Hematopoietic multipotent progenitor cell treated with erythropoietin and hydrocortisone succinate and interleukin-3 and kit ligand, for 15 days (in vitro differentiated cells): Measurements from ENCODE around the gene FAM168B.
"Not testable (repeated sequence)": the region's sequence is repeated elsewhere in the genome, so short reads cannot be mapped to it uniquely, and the experiment has no call there.

Experiments
- DNase-seq: peaks from one replicate; pipeline ENCODE4 v3.0.0-alpha.2; 2015; ENCODE audit warnings: low spot score

The FAM168B gene, protein sequence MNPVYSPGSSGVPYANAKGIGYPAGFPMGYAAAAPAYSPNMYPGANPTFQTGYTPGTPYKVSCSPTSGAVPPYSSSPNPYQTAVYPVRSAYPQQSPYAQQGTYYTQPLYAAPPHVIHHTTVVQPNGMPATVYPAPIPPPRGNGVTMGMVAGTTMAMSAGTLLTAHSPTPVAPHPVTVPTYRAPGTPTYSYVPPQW

GRCh38 chr2:131093006-131093695 is at the start of gene FAM168B:
Gene FAM168B (minus strand): TSS chr2:131093460. CDS start chr2:131082646, 10,814 bp downstream.
- DNase-seq: peak; percentile 91

- no peak for DNase-seq
Measured at GRCh38 chr2:131142849-131143248, 49.6 kb upstream of the FAM168B start.

DNA sequence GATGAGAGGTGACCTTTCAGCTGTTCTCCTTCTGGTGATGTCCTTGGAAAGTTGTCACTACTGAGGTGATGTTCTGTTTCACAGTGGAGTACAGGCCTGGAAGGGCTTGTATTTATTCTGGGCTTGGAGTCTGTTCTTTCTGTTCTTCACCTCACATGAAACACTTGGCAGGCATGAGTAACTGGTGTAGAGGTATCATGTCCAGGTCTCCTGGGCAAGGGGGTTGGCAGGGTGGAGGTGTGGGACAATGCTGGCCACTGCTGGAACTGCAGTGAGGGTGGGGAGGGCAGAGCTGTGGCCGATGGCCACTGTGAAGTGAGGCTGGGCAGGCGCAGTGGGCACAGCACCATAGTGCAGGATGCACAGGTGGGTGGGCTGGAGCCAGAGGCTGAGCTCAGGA is 47.3 kb upstream of the FAM168B start:
- DNase-seq: no peak

DNA sequence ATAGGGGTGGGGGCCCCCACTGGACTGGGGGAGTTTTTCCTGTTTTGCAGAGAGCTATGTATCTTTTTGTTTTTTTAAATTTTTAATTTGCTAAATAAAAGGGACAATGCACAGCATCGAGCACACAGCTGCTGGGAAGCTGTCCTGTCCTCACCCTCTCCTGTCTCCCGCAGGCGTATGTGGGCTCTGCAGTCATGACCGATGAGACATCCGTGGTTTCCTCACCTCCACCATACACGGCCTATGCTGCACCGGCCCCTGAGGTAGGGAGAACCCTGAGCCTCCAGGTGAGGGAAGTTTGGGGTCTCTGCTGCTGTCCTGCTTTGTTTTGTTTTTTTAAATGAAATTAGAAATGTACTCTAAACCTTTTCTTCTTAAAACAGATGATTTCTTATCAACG is 39.5 kb upstream of the FAM168B start:
- DNase-seq: no peak

DNA sequence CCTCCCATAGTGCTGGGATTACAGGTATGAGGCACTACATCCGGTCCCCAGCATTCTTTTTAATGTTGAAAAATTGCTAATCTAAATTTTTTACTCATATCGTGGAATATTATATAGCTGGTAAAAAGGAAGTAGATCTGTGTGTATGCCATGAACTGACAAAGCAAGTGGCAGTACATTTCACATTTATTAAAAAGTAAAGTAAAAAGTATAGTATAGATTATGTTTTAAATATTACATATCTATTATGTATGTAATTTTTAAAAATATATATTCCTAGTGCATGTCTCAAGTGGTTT is 37.0 kb upstream of the FAM168B start:
- DNase-seq: no peak

DNA sequence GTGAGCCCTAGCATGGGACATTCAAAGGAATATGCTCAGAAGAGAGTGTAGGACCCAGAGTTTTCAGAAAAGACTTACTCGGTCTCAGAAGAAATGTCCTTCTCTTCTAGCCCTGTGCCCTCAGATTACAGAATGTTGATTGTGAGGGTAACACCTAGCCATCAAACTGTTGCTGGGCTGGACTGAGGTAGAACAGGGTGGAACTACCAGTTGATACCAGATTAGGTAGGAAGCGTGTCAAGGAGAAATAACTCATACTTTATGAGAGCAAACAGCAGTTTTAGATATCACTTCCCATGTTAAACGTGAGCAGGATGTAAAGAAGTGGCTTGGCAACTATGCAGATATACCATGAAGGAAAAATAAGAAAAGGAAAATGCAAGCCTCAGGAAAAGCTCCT is 34.7 kb upstream of the FAM168B start:
- no peak for DNase-seq

DNA sequence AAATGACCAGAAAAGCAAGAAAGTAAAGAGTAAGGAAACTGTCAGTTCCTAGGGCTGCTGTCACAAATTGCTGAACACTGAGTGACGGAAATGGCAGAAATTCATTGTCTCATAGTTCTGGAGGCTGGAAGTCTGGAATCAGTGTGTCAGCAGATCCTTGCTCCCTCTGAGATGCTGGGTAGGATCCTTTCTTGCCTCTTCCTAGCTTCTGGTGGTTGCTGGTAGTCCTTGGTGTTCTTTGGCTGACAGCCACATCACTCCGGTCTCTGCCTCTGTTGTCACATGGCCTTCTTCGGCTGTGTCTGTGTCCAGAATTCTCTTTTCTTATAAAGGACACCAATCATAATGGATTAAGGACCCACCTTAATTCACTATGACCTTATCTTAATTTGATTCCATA is 33.8 kb upstream of the FAM168B start:
- DNase-seq: no peak

DNA sequence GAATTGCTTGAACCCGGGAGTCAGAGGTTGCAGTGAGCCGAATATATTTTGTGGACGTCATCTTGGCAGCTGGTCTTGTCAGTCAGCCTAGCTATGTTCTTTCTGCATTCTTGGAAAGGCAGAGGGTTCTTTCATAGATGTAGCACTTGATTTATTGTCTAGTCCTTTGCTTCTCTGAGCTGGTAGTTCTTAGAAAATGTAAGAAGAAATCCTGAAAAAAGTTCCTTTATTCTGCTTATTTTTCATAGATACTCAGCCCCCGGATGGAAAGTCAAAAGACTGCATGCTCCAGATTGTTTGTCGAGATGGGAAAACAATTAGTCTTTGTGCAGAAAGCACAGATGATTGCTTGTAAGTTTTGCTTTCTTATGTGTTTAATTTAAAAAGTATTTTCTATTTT is 33.2 kb upstream of the FAM168B start:
- DNase-seq: no peak

DNA sequence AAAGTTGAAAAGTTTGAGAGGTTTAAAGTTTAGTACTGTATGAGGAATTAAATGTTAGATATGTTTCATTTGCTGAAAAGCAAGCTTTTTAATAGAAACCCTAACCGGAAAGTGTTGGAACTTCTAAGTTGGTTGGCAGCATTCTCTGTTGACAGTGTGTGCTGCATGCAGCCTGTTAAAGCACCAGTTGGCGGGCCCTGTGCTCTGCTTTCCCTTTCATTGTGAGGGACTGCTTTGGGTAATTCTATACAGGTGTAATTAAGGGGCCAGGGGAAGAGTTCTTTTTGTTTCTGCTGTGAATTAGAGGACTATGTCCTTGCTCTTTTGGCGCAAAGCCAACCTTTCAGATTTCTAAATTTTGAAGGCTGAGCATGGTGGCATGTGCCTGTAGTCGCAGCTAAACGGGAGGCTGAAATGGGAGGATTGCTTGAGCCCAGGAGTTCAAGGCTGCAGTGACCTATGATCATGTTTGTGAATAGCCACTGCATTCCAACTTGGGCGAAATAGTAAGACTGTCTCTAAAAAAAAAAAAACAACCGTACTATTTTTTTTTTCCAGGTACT is 32.0 kb upstream of the FAM168B start:
- no peak for DNase-seq

DNA sequence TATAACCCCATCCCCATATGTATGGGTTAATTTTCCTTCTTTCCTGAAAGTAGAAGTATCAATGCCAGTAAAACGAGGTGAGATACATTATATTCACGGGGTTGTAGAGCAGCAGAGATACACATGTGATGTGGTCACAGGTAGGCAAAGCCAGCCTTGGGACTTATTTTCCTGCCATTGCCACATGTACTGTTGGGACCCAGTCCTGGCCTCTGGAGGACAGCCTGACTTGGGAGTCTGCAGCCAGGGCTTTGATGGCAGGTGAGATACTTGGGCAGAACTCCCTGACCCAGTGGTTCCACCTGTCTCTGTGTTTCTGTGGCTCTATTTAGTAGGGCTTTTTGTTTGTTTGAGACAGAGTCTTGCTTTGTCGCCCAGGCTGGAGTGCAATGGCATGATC is 29.9 kb upstream of the FAM168B start:
- no peak for DNase-seq

GRCh38 chr2:131122496-131122895 is 29.2 kb upstream of the FAM168B start:
- no peak for DNase-seq

GRCh38 chr2:131121464-131121863 is 28.2 kb upstream of the FAM168B start:
- no peak for DNase-seq

- DNase-seq: no peak
Measured at GRCh38 chr2:131120815-131121317, 27.6 kb upstream of the FAM168B start.

DNA sequence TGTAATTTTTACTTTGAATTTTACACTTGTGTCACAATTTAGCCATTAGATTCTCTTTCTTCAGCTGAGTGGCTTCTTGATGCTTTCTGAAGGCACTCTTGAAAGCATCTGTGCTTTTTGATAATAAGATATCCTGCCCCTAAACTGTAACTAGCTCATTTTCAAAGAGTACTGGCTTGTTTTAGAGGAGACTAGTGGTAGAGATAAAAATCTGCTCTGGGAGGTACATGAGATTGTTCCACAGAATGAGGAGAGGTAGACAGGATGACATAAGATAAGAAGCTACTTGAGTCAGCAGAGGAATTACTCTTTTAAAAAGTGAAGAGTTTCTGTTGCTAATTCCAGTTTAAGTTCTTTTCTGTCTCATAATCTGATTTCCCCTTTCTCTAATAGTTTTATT is 22.5 kb upstream of the FAM168B start:
- DNase-seq: no peak

DNA sequence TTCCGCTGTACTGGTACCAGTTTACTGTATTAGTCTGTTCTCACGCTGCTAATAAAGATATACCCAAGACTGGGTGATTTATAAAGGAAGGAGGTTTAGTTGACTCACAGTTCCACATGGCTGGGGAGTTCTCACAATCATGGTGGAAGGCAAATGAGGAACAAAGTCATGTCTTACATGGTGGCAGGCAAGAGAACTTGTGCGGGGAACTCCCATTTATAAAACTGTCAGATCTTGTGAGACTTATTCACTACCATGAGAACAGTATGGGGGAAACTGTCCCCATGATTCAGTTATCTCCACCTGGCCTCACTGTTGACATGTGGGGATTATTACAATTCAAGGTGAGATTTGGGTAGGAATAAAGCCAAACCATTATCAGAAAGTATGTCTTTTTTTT is 21.7 kb upstream of the FAM168B start:
- DNase-seq: not testable (repeated sequence)

- no peak for DNase-seq
Measured at GRCh38 chr2:131113566-131114227, 20.4 kb upstream of the FAM168B start.

DNA sequence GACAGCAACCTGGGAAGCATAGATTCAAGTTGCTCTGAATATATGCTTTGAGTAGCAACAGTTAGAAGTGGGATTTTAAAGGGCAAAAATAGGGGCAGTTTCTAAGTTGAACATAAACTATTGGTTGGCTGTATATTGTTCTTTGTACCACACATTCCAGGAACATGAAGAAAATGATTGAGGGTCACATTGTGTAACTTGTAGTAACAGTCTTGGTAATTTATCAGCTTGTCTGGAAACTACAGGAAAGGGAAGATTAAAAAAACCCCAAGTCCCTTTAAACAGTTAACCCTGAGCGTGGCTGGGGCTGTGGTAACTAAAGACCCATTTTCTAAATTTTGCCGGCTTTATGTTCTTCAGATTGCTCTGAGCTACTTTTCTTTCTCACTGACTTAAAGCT is 19.3 kb upstream of the FAM168B start:
- no peak for DNase-seq

DNA sequence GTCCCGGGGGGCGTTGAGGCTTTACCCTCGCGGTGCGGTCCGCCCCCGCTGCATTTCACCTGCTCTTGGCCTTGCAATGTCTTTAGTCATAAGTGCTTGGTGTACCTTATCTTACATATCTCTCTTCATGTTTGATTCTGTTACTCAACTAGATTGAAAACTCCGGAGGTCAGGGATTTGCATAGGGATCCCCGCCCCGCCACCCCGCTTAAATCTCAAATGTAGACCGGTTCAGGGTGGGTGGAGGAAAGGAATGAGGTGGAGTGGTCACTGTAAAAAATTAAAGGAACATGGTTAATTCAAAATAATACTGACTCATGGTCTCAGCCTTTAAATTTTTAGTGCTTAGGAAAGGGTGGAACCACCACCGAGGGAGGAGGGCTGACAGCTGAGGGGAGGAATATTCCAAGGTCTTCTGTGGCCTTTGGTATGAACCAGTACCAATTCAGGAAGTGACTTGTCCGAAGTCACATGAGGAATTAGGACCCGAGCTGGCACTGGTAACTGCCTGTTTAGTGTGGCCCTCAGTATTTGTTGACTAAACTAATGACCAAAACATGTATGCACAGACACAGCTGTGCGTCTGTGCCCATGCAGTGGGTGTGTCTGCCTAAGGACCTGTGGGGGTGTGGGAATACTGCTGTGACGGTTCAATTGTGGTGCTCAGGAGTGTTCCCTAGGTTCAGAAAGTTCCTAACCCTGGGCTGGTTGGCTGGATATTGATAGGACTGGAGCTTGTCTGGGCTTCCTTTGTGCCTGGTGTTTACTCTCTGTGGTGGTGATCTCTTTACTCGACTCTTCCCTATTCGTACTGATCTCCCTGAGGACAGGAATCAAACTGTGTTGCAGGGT is 12.9 kb upstream of the FAM168B start:
- peak; percentile 39 for DNase-seq

DNA sequence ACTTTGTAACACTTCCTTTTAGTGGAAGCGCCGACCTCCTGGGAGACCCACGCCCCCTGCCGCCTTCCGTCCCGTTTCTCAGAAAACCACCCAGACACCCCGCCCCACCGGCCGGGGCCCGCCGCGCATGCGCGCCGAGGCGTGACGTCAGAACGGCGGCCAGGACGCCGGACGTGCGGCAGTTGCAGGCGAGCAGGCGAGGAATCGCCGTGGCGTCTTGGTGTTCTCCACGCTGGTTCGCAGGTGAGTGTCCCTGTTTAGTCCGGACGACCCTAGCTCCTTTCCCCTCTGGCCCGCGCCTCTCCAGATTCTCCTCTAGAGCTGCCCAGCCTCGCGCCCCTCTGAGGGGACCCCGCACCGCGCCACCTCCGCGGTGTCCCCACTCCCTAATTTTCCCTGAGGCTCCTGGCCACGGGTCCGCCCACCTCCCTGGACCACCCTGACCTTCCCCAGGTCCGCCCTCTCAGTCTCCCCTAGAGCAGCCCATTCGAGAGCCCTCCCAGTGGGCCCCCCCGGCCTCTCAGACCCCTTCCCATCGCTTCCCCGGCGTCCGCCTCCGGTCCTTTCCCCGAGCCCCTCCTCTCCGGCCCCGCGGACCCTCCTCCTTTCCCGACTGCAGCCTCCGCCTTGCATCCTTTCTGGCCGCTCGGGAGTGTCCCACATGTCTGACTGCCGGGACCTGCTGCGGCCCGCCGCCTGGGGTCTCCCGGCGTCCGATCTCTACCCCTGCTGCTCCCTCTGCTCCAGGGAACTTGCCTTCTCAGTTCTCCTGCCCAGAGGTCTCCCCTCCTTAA is 12.1 kb upstream of the FAM168B start, which contains the start of gene PLEKHB2:
Gene PLEKHB2, plus strand, starts transcription at position 181 of the 794 bp plus-strand sequence. CDS start 15,606 bp downstream, outside the sequence.
- DNase-seq: peak; percentile 88

DNA sequence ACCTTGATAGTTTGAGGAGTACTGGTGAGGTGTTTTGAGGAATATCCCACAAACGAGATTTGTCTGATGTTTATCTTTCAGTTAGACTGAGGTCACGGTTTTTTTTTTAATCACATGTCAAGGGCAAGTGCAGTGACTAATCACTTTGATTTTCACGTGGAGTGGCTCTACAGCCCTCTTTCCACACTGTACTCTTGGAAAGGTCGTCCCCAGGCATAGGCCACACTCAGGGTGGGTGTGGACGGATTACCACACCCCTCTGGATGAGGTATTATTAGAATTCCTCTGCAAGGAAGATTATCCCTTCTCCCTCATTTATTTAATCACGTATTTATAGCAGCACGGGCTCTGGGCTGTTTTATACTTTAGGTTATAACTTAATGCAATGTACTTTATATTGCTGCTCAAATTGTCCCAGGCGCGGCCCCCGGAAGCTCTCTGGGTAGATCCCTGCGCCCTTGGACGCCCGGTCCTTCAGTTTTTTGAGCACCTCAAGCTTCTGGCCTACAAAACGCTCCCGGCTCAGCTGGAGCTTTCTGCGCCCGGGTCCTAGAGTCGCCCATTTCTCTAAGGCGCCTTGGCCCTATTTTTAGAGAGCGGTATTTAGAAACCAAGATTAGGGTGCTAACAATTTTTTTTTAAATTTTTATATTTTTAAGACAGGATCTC is 11.4 kb upstream of the FAM168B start:
- DNase-seq: peak; percentile 50

- no peak for DNase-seq
Measured at GRCh38 chr2:131103165-131103564, 9.9 kb upstream of the FAM168B start.
